Smooth muscle cell (in vitro differentiated cells): ENCODE data around the gene FGF4. TPM values are rescaled to one million over a fixed set of nuclear protein-coding genes. Genes with fewer than 3 reads are reported as not detected.

Experiments used
- DNase-seq: peaks from one replicate; lab custom pipeline; 2025; ENCODE audit not compliant: unreplicated experiment; lab: John Stamatoyannopoulos, UW
- H2AFZ ChIP-seq: fragments of 200-600 bp; sonication (generic); 2 replicates; pipeline ENCODE4 v1.6.0; 2016; ENCODE audit warnings: antibody characterized with exemption, low read depth, mild to moderate bottlenecking
- H3F3A ChIP-seq: fragments of 200-600 bp; sonication (generic); 2 replicates; pipeline ENCODE4 v1.6.0; 2017; ENCODE audit warnings: antibody characterized with exemption, low read depth
- H3K27ac ChIP-seq: fragments of 200-600 bp; sonication (generic); 2 replicates; pipeline ENCODE4 v1.5.1; 2016; ENCODE audit warnings: low read depth, mild to moderate bottlenecking
- H3K27me3 ChIP-seq: fragments of 200-600 bp; sonication (generic); 2 replicates; pipeline ENCODE4 v1.6.1; 2016; ENCODE audit warnings: low read depth, mild to moderate bottlenecking
- H3K36me3 ChIP-seq: fragments of 200-600 bp; sonication (generic); 2 replicates; pipeline ENCODE4 v1.5.1; 2016; ENCODE audit warnings: low read depth
- H3K4me1 ChIP-seq: fragments of 200-600 bp; sonication (generic); 2 replicates; pipeline ENCODE4 v1.5.1; 2016; ENCODE audit warnings: low read depth
- H3K4me2 ChIP-seq: fragments of 200-600 bp; sonication (generic); 2 replicates; pipeline ENCODE4 v1.6.0; 2016; ENCODE audit warnings: mild to moderate bottlenecking
- H3K4me3 ChIP-seq: fragments of 200-600 bp; sonication (generic); 2 replicates; pipeline ENCODE4 v1.5.1; 2016; ENCODE audit warnings: mild to moderate bottlenecking
- H3K79me2 ChIP-seq: fragments of 200-600 bp; sonication (generic); 2 replicates; pipeline ENCODE4 v1.6.0; 2016; ENCODE audit warnings: low read depth, mild to moderate bottlenecking
- H3K9ac ChIP-seq: fragments of 200-600 bp; sonication (generic); 2 replicates; pipeline ENCODE4 v1.6.0; 2016; ENCODE audit warnings: low read depth
- H3K9me3 ChIP-seq: fragments of 200-600 bp; sonication (generic); replicated peaks from 2 replicates; pipeline ENCODE4 v1.5.1; 2016; ENCODE audit warnings: low read depth
- H4K20me1 ChIP-seq: fragments of 200-600 bp; sonication (generic); 2 replicates; pipeline ENCODE4 v1.6.0; 2016; ENCODE audit warnings: low read depth
- CTCF ChIP-seq: fragments of 200-600 bp; sonication (generic); IDR thresholded peaks from 2 replicates; pipeline ENCODE4 v1.5.1; 2017; ENCODE audit warnings: borderline replicate concordance, mild to moderate bottlenecking, antibody characterized with exemption; ENCODE audit not compliant: insufficient read depth, poor library complexity, severe bottlenecking
- WGBS: methylation state at CpG from one replicate; pipeline ENCODE4 v1.1.7; 2016; ENCODE audit warnings: low lambda C conversion rate; 5-methylcytosine and 5-hydroxymethylcytosine counted together
- polyA plus RNA-seq: library from polyadenylated mRNA; unstranded; fragments of >200 nt; fragmentation: Nextera tagmentation; extraction: Ambion mirVana; gene quantifications from 2 replicates; pipeline ENCODE4 v1.2.1, GENCODE V29; 2016
- total RNA-seq: library from RNA; depleted of rRNA; stranded (reverse); fragments of >200 nt; gene quantifications from 2 replicates; pipeline ENCODE4 v1.2.3, GENCODE V29; 2014

FGF4 gene
- total and polyA plus RNA-seq, 2 experiments from 2014 or later, result not detected

GRCh38 chr11:69729252-69729651 lies 45.9 kb downstream of the FGF4 start:
- H3K9ac ChIP-seq, result no peak overlapping the region
- H3K4me1 ChIP-seq, result no peaks in the 10 kb centered on the region
- H3K4me3 ChIP-seq, result no peak overlapping the region
- no peak overlapping the region for H3K27ac ChIP-seq
- H3K27me3 ChIP-seq, result no peaks in the 10 kb centered on the region
- no peaks in the 10 kb centered on the region for H3K79me2 ChIP-seq
- no peaks in the 10 kb centered on the region for H3K9me3 ChIP-seq
- H4K20me1 ChIP-seq, result no peaks in the 10 kb centered on the region
- no peak overlapping the region for H3K4me2 ChIP-seq
- no peak for TF ChIP-seq CTCF
- DNase-seq, result no peak
- no peak overlapping the region for H2AFZ ChIP-seq
- no peaks in the 10 kb centered on the region for H3K36me3 ChIP-seq
- H3F3A ChIP-seq, result no peaks in the 10 kb centered on the region
- WGBS, result 91% methylated on average over 9 of the region's 9 CpGs

- Histone ChIP-seq H3K9me3 (no peaks in the 10 kb centered on the region), H3K79me2 (no peaks in the 10 kb centered on the region), H3K9ac (no peak overlapping the region), H3K4me2 (no peak overlapping the region), H3K4me1 (no peaks in the 10 kb centered on the region), H3K36me3 (no peaks in the 10 kb centered on the region), H3F3A (no peaks in the 10 kb centered on the region), H2AFZ (no peak overlapping the region), H3K4me3 (no peak overlapping the region), H3K27me3 (no peaks in the 10 kb centered on the region), H4K20me1 (no peaks in the 10 kb centered on the region), H3K27ac (no peak overlapping the region)
- 97% methylated on average over 10 of the region's 10 CpGs for WGBS
- DNase-seq, result no peak
- TF ChIP-seq CTCF, result no peak
Observed at GRCh38 chr11:69727266-69727665, 47.9 kb downstream of the FGF4 start.

GRCh38 chr11:69726481-69726880 lies 48.7 kb downstream of the FGF4 start:
- WGBS, result 90% methylated on average over 18 of the region's 18 CpGs
- H3K27me3 ChIP-seq, result no peaks in the 10 kb centered on the region
- H3K4me1 ChIP-seq, result no peaks in the 10 kb centered on the region
- H3K4me3 ChIP-seq, result no peak overlapping the region
- DNase-seq, result no peak
- H3K79me2 ChIP-seq, result no peaks in the 10 kb centered on the region
- no peak overlapping the region for H3K4me2 ChIP-seq
- no peak overlapping the region for H3K27ac ChIP-seq
- no peaks in the 10 kb centered on the region for H3K9me3 ChIP-seq
- no peak overlapping the region for H2AFZ ChIP-seq
- H3F3A ChIP-seq, result no peaks in the 10 kb centered on the region
- H3K9ac ChIP-seq, result no peak overlapping the region
- H4K20me1 ChIP-seq, result no peaks in the 10 kb centered on the region
- no peak for TF ChIP-seq CTCF
- no peaks in the 10 kb centered on the region for H3K36me3 ChIP-seq

GRCh38 chr11:69726019-69726418 lies 49.1 kb downstream of the FGF4 start:
- H3K27ac ChIP-seq, result no peak overlapping the region
- no peaks in the 10 kb centered on the region for H3K4me1 ChIP-seq
- H3K27me3 ChIP-seq, result no peaks in the 10 kb centered on the region
- no peaks in the 10 kb centered on the region for H3K36me3 ChIP-seq
- no peak overlapping the region for H3K9ac ChIP-seq
- no peak for DNase-seq
- no peak for TF ChIP-seq CTCF
- H3K79me2 ChIP-seq, result no peaks in the 10 kb centered on the region
- 54% methylated on average over 9 of the region's 9 CpGs for WGBS
- H3F3A ChIP-seq, result no peaks in the 10 kb centered on the region
- no peaks in the 10 kb centered on the region for H3K9me3 ChIP-seq
- H4K20me1 ChIP-seq, result no peaks in the 10 kb centered on the region
- no peak overlapping the region for H3K4me2 ChIP-seq
- H2AFZ ChIP-seq, result no peak overlapping the region
- H3K4me3 ChIP-seq, result no peak overlapping the region
